HG03108 (cell line): ENCODE data around the gene SBK1.
"Not testable (repeated sequence)": the region's sequence is repeated elsewhere in the genome, so short reads cannot be mapped to it uniquely, and the experiment has no call there.

Experiments
- ATAC-seq: cut with Tn5 transposase; IDR thresholded peaks from one replicate; pipeline ENCODE4 v1.9.1; 2021; ENCODE audit warnings: moderate library complexity; ENCODE audit not compliant: unreplicated experiment

Gene SBK1

GRCh38 chr16:28291651-28292626 lies at the start of gene SBK1:
SBK1 (plus strand) TSS chr16:28292525; CDS start chr16:28317392, 24,867 bp downstream.
- ATAC-seq: peak; percentile 88

- ATAC-seq: not testable (repeated sequence)
Observed at GRCh38 chr16:28249483-28249882, 42.8 kb upstream of the SBK1 start.

DNA sequence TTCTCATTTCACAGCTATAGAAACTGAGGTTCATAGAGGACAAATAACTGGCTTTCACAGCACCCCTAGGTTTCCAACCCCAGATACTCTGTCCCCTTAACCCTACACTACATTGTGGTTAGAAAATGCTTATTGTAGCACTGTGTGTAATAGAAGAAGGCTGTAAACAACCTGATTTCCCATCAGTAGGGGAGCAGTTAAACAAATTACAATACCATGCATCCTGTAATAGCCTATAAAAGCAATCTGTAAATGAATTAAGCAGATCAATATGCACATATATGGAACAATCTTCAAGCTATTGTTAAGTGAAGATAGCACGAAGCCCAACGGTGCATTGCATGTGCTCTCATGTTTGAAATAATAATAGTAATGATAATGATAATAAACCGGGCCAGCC lies 41.3 kb upstream of the SBK1 start:
- no peak for ATAC-seq

GRCh38 chr16:28254158-28254557 lies 38.2 kb upstream of the SBK1 start:
- ATAC-seq: no peak

DNA sequence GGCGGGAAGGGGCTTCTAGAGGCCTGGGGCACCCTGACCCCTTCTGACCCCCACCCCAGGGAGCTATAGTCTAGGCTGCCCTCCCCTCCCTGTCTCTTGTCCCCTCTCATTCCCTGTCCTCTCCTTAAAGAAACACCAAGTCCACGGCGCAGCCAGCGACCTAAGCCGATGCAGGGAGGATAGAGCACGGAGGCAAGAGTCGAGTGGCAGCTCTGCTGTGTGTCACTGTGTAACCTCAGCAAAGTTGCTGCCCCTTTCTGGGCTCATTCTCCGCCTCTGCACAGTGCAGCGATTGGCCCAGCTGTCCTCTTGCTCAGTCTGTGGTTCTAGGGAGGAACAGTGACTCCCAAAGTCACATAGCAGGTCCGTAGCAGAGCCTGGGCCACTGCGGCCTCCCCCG lies 36.5 kb upstream of the SBK1 start:
- no peak for ATAC-seq

- ATAC-seq: no peak
Observed at GRCh38 chr16:28257256-28257655, 35.1 kb upstream of the SBK1 start.

DNA sequence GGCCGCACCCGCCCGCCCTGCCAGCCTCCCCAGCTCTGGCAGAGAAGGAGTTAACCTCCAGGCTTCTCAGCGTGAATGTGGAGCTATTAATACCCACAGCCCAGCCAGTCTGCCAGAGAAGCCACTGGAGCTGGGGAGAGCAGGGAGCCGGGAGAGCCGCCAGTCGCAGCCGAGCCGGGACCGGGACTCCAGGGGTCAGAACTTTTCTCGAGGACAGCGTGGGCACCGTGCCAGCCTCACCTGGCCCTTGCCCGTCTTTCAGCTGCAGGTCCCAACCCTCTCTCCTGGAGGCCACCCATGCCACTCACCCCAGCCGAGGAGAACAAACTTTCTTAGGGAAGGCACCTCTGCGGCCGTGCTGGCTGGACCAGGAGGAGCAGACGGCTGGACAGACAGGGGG lies 33.8 kb upstream of the SBK1 start:
- no peak for ATAC-seq

DNA sequence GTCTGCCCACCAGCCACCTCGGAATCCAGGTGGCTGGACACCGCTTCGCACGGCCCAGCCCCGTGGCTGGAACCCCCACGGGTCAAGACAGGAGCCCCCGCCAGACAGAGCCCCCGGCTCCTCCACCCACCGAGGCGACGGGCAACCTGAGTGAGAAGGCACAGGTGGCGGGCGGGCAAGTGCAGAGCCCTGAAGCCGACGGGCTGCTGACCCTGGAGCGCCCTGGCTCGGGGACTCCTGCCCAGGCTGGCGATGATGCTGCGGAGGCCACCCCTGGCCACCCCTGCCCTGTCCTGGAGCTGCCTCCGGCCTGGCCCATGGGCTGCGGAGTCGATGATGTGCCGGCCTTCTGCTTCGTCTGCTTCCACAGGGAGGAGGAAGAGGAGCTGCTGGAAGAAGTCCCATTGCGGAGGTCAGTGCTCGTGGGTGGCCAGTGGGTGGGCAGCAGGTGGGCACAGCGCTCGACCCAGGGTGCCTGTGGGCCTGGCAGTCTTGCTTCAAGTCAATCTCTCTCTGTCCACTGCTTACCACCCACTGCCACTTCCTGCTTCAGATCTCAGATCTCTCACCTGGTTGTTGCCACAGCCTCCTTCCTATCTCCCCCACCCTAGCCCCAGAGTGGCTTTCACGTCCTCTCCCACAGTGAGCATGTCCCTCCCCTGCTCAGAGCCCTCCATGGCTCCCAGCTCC lies 33.1 kb upstream of the SBK1 start:
- no peak for ATAC-seq

- no peak for ATAC-seq
Observed at GRCh38 chr16:28259781-28260150, 32.6 kb upstream of the SBK1 start.

DNA sequence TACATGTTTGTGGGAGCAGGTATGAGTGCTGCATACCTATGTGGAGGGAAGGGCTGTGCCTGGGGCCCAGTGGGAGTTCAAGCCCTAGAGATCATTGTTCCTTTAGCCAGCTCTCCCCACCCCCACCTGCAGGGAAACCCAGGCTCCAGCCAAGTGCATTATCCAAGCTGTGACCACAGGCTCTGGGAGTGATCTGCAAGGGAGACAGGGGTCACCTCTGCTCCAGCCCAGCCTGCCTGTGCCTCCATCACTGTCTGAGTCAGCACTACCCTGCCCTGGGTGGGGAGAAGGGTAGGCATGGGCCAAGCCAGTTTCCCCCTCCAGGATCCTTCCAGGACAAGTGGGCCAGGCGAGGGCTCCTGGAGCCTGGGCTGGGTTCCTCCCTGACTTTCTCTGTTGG lies 32.1 kb upstream of the SBK1 start:
- ATAC-seq: no peak

DNA sequence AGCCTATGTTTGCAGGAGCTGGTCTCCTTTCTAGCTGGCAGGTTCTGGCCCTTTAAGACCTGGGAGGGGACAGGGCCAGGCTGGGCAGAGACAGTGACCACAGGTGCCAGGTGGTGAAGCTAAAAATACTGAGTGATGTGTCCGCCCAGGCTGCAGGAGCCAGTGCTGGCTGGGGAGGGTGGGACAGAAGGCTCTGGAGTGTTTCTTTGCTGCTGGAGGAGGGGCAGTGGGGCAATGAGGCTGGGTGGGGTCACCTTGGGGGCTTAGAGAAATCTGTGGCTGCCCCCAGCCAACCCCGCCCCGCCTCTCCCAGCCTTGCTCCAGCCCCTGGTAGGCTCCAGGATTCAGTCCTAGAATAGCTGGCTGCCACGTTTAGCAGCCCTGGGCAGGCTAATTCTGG lies 30.4 kb upstream of the SBK1 start:
- ATAC-seq: no peak

DNA sequence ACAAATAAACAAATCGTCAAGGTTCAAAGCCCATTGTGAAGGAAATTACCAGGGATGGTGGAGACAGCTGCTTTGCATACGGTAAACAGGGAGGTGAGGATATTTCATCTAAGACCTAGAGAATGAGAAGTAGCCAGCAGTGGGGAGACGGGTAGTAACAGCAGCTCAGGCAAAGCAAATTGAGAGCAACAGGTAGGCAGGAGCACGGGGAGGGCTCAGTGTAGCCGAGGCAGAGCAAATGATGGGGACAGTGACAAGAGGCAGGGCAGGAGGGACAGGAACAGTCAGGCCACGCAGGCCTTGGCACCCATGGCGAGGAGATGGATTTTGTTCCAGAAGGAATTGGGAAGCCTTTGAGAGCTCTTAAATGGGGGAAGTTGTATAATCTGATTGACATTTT lies 29.0 kb upstream of the SBK1 start:
- ATAC-seq: no peak

- no peak for ATAC-seq
Observed at GRCh38 chr16:28264656-28265055, 27.7 kb upstream of the SBK1 start.

- ATAC-seq: no peak
Observed at GRCh38 chr16:28265822-28266221, 26.5 kb upstream of the SBK1 start.

- ATAC-seq: no peak
Observed at GRCh38 chr16:28267356-28267755, 25.0 kb upstream of the SBK1 start.

DNA sequence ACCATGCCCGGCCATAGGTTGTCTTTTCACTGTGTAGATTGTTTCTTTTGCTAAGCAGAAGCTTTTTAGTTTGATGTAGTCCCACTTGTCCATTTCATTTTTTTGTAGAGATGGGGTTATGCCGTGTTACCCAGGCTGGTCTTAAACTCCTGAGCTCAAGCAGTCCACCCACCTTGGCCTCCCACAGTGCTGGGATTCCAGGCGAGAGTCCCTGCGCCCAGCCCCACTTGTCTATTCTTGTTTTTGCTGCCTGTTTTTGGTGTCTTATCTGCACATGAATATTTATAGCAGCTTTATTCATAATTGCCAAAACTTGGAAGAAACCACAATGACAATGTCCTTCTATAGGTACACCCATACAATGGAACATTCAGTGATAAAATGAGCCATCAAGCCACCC lies 18.8 kb upstream of the SBK1 start:
- ATAC-seq: no peak

DNA sequence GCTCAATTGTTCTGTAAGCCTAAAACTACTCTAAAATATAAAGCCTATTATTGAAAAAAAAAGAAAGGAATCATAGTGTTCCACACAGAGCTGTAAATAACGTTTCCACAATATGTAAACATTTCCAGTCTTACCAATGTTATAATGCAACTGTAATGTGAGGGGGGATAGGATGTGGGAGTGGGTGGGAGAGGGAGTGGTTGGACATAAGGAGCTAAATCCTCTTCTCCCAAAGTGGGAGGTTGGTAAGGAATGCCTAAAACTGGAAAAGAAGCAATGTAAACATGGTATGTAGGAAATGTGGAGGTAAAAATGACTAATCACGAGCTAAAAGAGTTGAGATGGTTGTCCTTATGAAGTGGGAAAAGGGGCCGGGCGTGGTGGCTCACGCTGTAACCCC lies 17.6 kb upstream of the SBK1 start:
- no peak for ATAC-seq

DNA sequence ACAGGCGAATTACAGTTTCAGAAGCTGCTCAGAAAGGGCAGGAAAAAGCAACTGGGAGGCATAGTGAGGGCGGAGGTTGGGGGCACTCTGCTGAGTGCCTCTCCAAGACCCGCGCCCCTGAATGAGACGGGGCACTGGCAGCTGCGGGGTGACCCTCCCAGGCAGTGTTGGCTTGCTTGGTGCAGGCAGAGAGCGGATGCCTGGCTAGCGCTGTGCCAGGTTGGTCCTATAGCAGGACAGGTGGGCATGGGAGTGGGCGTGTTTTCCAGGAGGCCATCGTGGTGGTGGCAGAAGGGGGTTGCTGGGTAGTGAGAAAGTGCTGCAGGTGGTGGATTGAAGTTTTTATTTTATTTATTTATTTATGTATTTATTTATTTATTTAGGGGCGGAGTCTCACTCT lies 16.0 kb upstream of the SBK1 start:
- ATAC-seq: no peak

- ATAC-seq: no peak
Observed at GRCh38 chr16:28277537-28278388, 14.6 kb upstream of the SBK1 start.

DNA sequence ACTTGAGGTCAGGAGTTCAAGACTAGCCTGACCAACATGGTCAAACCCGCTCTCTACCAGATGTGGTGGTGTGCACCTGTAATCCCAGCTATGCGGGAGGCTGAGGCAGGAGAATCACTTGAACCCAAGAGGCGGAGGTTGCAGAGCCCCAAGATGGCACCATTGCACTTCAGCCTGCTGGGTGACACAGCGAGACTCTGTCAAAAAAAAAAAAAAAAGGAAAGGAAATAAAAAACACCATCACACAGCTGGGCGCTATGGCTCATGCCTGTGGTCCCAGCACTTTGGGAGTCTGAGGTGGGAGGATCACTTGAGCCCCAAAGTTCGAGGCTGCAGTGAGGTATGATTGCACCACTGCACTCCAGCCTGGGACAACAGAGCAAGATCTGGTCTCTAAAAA lies 13.3 kb upstream of the SBK1 start:
- no peak for ATAC-seq
